ENCODE measurements around the gene EDN3.
"Not testable (repeated sequence)": the region's sequence is repeated elsewhere in the genome, so short reads cannot be mapped to it uniquely, and the experiment has no call there.

GRCh38 chr20:59341285-59342022 is 41.0 kb downstream of the EDN3 start:
- not testable (repeated sequence) for TF ChIP-seq CTCF (IDR thresholded peaks at IDR 0.05; ENCODE audit: extremely low read depth in 1 of 2, insufficient read depth in 1 of 2, low read depth in 1 of 2, low read length in 2 of 2); POLR2AphosphoS5 (IDR thresholded peaks at IDR 0.05; ENCODE audit: insufficient read depth, low read depth, low read length); POLR2A (IDR thresholded peaks at IDR 0.05; ENCODE audit: low read depth, low read length); MAX (IDR thresholded peaks at IDR 0.05; ENCODE audit: insufficient read depth, insufficient read length)

All from endothelial cell of umbilical vein (primary cell).